ENCODE data around the gene ZNF195. TPM values are rescaled to one million over a fixed set of nuclear protein-coding genes. Genes with fewer than 3 reads are reported as not detected.
"Not testable (repeated sequence)": the region's sequence is repeated elsewhere in the genome, so short reads cannot be mapped to it uniquely, and the experiment has no call there.

Gene ZNF195
- total RNA-seq, 4 donors from 2014 or later, result 14.4 to 22.4 (median 18.2) TPM

DNA sequence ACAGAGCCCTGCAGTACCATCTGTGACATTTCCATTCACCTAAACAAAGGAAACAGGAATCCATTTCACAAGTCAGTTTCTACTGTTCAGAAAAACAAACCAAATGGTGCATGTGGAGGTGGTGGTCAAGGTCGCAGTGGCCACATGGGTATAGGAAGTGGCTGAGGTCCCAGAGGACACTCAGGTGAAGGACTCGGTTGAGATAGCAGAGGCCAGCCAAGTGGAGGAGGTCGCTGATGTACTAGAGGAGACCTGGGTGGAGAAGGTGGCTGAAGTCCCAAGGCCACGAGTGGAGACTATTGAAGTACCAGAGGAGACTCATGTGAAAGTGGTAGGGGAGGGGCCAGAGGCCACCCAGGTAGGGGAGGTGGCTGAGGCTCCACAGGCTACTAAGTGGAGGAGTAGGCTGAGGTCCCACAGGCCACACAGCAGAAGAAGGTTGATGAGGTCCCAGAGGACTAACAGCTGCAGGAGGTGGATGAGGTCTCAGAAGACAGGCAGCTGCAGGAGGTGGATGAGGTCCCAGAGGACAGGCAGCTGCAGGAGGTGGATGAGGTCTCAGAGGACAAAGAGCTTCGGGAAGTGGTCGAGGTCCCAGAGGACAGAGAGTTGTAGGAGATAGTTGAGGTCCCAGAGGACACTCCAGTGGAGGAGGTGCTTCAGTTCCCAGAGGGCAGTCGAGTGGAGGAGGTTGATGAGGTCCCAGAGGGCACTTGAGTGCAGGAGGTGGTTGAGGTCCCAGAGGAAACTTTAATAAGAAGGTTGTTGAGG is 40.2 kb downstream of the ZNF195 start:
- peaks cover 16% of the 10 kb centered on the region for H3K27me3 ChIP-seq
- H3K36me3 ChIP-seq, result no peaks in the 10 kb centered on the region
- TF ChIP-seq POLR2A (IDR thresholded peaks at IDR 0.05) (no peak), EP300 (IDR thresholded peaks at IDR 0.05) (no peak), POLR2AphosphoS5 (IDR thresholded peaks at IDR 0.05) (no peak)
- TF ChIP-seq, protein P1, sequence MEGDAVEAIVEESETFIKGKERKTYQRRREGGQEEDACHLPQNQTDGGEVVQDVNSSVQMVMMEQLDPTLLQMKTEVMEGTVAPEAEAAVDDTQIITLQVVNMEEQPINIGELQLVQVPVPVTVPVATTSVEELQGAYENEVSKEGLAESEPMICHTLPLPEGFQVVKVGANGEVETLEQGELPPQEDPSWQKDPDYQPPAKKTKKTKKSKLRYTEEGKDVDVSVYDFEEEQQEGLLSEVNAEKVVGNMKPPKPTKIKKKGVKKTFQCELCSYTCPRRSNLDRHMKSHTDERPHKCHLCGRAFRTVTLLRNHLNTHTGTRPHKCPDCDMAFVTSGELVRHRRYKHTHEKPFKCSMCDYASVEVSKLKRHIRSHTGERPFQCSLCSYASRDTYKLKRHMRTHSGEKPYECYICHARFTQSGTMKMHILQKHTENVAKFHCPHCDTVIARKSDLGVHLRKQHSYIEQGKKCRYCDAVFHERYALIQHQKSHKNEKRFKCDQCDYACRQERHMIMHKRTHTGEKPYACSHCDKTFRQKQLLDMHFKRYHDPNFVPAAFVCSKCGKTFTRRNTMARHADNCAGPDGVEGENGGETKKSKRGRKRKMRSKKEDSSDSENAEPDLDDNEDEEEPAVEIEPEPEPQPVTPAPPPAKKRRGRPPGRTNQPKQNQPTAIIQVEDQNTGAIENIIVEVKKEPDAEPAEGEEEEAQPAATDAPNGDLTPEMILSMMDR (IDR thresholded peaks at IDR 0.05), result no peak
- DNase-seq (ENCODE audit: low spot score in 2 of 2), result no peak
- H3K4me1 ChIP-seq, result no peaks in the 10 kb centered on the region
- no peak overlapping the region for H3K4me3 ChIP-seq
- WGBS, result 80% methylated on average over 7 of the region's 7 CpGs
- no peaks in the 10 kb centered on the region for H3K9me3 ChIP-seq
- H3K27ac ChIP-seq, result no peak overlapping the region

DNA sequence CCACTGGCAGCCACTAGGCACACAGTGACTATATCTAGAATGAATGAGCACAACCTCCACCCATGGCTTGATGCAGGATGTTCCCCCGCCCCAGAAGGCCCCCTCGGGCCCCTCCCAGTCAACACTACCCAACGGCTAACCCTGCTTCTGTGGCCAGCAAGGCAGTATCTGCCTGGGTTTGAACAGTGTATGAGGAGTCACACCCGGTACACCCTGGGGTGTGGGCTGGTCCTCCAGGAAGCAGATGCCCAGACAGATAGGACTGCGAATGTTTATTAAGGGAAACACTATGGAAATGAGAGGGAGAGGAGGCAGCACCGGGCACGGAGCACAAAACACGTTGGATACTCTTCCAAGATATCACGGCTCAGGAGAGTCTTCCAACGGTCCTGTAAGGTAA is 42.5 kb downstream of the ZNF195 start:
- WGBS, result no CpG with 5 or more reads among the region's 10 CpGs
- not testable (repeated sequence) for H3K36me3 ChIP-seq

DNA sequence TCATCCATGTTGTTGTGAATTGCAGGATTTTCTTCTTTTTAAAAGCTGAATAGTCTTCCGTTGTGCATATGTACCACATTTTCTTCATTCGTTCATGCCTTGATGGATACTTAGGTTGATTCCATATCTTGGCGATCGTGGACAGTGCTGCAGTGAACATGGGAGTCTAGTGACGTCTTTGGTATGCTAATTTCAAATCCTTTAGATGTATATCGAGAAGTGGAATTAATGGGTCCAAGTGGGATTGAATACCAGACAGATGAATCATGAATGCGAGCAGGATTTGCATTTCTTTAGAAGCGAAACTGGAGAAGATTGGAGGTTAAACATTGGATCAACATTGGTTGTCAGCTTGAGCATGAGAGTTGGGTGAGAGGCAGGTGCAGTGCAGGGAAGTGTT is 45.8 kb downstream of the ZNF195 start:
- not testable (repeated sequence) for H3K4me3 ChIP-seq; H3K27me3 ChIP-seq; H3K9me3 ChIP-seq; H3K4me1 ChIP-seq; H3K27ac ChIP-seq; DNase-seq (ENCODE audit: low spot score in 2 of 2); H3K36me3 ChIP-seq
- WGBS, result no CpG with 5 or more reads among the region's 8 CpGs

More for the DNA sequence above, 42.5 kb downstream of the ZNF195 start:
- H3K4me3 ChIP-seq; H3K27me3 ChIP-seq; H3K9me3 ChIP-seq; H3K4me1 ChIP-seq; H3K27ac ChIP-seq; DNase-seq (ENCODE audit: low spot score in 2 of 2): not testable (repeated sequence)

DNA sequence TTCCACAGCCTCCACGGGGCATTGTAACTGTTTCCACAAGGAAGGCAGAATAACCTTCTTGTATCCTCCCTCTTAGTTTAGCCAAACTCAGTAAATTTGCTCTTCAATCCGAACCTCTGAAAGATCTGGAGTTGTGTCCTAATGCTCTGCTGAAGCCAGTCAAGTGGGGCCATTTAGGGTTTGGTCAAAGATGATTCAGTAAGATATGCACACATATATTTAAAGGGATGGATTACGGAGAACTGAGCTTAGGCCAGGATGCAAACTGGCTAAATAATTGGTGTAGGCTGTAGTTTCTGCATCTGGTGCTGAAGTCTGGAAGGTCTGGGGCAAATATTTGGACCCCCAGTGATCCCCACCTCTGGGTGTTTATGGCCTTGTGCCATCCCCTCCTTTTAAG is 47.9 kb downstream of the ZNF195 start:
- not testable (repeated sequence) for H3K36me3 ChIP-seq; H3K4me3 ChIP-seq; H3K27me3 ChIP-seq; H3K4me1 ChIP-seq; H3K27ac ChIP-seq; H3K9me3 ChIP-seq; DNase-seq (ENCODE audit: low spot score in 2 of 2)
- WGBS, result no CpG with 5 or more reads among the region's 3 CpGs

DNA sequence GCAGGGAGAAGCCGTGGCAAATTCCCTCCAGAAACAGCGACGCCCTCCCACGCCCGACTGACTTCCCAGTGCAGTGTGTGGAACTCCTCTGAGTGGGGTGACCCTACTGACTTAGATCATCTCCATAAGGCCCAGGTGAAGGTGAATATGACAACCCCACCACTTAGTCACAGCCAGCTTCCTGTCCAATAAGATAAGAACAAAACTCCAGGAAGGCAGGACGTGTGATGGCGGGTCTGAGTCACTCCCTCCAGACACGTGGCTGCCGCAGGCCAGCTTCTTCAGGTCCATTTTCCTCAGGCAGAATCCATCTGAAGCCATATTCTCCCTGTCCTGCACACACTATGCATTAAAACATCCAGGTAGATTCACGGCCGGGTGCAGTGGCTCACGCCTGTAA is 48.9 kb downstream of the ZNF195 start:
- not testable (repeated sequence) for DNase-seq (ENCODE audit: low spot score in 2 of 2); H3K9me3 ChIP-seq; H3K27me3 ChIP-seq; H3K4me1 ChIP-seq; H3K36me3 ChIP-seq; H3K4me3 ChIP-seq; H3K27ac ChIP-seq
- no CpG with 5 or more reads among the region's 12 CpGs for WGBS

DNA sequence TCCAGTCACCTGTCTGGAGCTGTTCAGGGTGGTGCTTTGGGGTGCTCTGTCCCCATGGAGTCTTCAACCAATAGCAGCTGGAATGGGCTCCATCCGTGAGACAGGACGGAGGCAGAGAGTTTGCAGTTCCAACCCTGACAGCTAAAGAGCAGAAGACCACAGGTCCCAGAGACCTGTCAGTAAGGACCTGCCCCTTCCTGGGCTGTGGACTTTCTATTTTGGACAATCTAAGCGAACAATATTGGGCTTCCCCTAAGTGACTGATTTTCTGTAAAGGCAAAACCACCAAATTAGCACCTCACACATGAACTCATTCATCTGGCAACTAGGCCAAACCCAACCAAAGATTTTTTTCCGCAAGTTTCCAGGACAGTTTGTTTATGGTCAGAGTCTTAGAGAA is 50.4 kb downstream of the ZNF195 start:
- H3K27ac ChIP-seq; H3K36me3 ChIP-seq; H3K4me3 ChIP-seq; H3K9me3 ChIP-seq; DNase-seq (ENCODE audit: low spot score in 2 of 2); H3K4me1 ChIP-seq; H3K27me3 ChIP-seq: not testable (repeated sequence)
- WGBS, result no CpG with 5 or more reads among the region's 4 CpGs

DNA sequence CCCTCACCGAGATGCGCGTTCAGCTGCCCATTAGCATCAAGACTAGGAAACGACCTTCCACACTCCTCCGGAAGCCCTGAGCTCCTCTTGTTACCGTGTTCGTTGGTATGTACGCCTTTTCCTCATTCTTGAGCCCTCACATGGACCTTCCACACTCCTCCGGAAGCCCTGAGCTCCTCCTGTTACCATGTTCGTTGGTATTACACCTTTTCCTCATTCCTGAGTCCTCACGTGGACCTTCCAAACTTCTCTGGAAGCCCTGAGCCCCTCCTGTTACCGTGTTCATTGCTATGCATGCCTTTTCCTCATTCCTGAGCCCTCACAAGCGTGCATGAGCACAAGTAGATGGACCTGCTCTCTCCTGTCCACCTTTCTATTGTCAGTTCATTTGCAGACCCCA is 52.5 kb downstream of the ZNF195 start:
- DNase-seq (ENCODE audit: low spot score in 2 of 2); H3K9me3 ChIP-seq; H3K27ac ChIP-seq; H3K4me3 ChIP-seq; H3K4me1 ChIP-seq; H3K36me3 ChIP-seq; H3K27me3 ChIP-seq: not testable (repeated sequence)
- WGBS, result no CpG with 5 or more reads among the region's 13 CpGs

DNA sequence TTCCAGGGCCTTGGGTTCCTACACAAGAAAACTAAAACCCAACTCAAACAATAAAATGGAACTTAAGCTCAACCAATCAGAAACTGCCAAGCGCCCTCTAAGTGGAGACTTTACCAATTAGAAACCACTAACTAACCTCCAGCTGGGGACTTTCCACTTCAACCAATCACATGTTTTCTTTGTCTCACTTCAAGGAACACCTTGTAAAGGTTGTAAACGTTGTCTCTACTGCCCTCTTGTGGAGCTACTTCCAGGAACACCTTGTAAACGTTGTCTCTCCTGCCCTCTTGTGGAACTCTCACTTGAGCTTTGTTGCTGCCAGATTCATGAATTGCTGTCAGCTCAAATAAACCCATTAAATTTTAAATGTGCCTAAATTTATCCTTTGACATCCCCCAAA is 54.2 kb downstream of the ZNF195 start:
- H3K27me3 ChIP-seq; DNase-seq (ENCODE audit: low spot score in 2 of 2); H3K9me3 ChIP-seq; H3K4me3 ChIP-seq; H3K36me3 ChIP-seq; H3K4me1 ChIP-seq; H3K27ac ChIP-seq: not testable (repeated sequence)
- WGBS, result no CpG with 5 or more reads among the region's 3 CpGs

Other genes with a start within 250 kb of the ZNF195 start
- 10 to 100 TPM; 43.4 to 75.2 (median 56.8) TPM for gene OSBPL5, start 213.8 kb downstream of the ZNF195 start, total RNA-seq
- gene MRGPRG, start 160.3 kb downstream of the ZNF195 start, total RNA-seq, result not detected
- under 1 TPM in 1 of 4 donors, not detected in 3; 0.47 TPM for gene MRGPRE, start 146.7 kb downstream of the ZNF195 start, total RNA-seq

Data from suprapubic skin (tissue), 4 donors.